ENCODE results near the gene BRMS1L. TPM values are rescaled to one million over a fixed set of nuclear protein-coding genes. Genes with fewer than 3 reads are reported as not detected.
"Not testable (repeated sequence)": the region's sequence is repeated elsewhere in the genome, so short reads cannot be mapped to it uniquely, and the experiment has no call there.

The BRMS1L gene
- total RNA-seq, 2 donors from 2014 or later: 5.5 to 10.2 TPM

DNA sequence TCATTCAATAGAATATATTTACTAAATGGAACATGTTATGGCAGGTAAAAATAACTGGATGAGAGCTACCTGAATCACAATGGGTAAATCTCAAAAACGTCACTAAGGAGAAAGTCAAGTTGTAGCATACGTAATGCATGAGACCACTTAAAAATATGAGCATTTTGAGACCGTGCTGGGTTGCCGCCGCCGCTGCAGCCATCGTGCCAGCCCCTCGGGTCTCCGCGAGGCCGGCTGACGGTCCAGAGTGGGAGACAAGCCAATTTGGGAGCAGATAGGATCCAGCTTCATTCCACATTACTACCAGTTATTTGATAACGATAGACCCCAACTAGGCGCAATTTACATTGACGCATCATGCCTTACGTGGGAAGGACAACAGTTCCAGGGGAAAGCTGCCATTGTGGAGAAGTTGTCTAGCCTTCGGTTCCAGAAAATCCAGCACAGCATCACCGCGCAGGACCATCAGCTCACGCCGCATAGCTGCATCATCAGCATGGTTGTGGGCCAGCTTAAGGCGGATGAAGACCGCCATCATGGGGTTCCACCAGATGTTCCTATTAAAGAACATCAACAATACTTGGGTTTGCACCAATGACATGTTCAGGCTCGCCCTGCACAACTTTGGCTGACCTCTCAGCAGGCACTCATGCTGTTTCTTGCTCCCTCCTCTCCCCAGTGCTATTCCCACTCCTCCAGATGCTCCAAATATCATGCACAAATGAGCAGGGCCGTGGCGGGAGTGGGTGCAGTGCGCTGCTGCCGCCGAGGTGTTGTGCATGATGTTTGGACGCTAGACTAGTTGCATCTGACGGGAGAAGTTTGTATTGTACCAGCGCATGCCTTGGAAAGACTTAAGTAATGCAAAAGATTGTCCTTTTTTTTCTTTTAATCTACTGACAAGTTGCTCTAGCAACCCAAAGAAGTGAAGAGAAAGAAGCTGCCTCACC is 6.3 kb upstream of the BRMS1L start:
- Histone ChIP-seq H3K4me3 (no peak overlapping the region), H3K27me3 (no peaks in the 10 kb centered on the region), H3K9me3 (no peaks in the 10 kb centered on the region), H3K36me3 (no peaks in the 10 kb centered on the region), H3K27ac (no peak overlapping the region), H3K4me1 (no peaks in the 10 kb centered on the region)
- TF ChIP-seq, protein P1, sequence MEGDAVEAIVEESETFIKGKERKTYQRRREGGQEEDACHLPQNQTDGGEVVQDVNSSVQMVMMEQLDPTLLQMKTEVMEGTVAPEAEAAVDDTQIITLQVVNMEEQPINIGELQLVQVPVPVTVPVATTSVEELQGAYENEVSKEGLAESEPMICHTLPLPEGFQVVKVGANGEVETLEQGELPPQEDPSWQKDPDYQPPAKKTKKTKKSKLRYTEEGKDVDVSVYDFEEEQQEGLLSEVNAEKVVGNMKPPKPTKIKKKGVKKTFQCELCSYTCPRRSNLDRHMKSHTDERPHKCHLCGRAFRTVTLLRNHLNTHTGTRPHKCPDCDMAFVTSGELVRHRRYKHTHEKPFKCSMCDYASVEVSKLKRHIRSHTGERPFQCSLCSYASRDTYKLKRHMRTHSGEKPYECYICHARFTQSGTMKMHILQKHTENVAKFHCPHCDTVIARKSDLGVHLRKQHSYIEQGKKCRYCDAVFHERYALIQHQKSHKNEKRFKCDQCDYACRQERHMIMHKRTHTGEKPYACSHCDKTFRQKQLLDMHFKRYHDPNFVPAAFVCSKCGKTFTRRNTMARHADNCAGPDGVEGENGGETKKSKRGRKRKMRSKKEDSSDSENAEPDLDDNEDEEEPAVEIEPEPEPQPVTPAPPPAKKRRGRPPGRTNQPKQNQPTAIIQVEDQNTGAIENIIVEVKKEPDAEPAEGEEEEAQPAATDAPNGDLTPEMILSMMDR (IDR thresholded peaks at IDR 0.05): no peak
- DNase-seq (ENCODE audit: low spot score): no peak

DNA sequence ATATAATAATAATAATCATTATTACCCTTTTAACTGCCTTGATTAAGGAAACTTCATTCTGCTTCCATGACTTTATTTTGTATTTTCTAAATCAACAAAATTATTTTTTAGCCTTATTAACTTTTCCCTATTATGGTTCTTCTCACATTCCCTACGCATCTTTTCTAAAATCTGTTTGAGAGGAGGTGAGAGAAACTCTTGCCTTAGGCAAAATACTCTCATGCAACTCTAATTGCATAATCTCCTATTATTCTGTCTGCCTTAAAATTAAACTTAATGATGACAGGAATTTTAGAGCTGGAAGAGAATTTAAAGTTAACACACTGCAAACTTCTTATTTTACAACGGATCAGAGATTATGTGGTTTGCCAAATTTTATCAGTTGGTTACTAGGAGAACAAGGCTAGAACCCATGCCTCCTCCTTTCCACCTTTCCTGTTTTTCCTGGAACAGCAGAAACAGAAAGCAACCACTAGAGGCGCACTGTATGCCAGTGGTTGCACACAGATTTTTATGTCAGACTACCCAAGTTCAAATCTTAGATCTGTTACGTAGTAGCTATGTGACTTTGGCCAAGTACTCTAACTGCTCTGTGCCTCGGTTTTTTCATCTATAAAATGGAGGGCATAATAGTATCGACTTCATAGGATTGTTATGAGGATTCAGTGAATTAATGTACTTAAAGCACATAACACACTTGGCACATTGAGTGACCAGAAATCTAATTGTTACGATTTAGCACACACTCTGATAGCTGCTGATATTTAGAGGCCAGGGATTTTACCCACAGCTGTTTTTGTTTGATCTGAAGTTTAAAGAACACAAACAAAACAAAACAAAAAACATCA is 4.3 kb upstream of the BRMS1L start:
- H3K36me3 ChIP-seq: no peaks in the 10 kb centered on the region
- no peak for DNase-seq (ENCODE audit: low spot score)
- H3K4me1 ChIP-seq: peaks cover 0 to under 1% of the 10 kb centered on the region in 2 donors
- no peak overlapping the region for H3K4me3 ChIP-seq
- H3K9me3 ChIP-seq: no peaks in the 10 kb centered on the region
- no peak overlapping the region for H3K27ac ChIP-seq
- TF ChIP-seq, protein P1 (IDR thresholded peaks at IDR 0.05): peak; percentile 62 to 70
- no peaks in the 10 kb centered on the region for H3K27me3 ChIP-seq

DNA sequence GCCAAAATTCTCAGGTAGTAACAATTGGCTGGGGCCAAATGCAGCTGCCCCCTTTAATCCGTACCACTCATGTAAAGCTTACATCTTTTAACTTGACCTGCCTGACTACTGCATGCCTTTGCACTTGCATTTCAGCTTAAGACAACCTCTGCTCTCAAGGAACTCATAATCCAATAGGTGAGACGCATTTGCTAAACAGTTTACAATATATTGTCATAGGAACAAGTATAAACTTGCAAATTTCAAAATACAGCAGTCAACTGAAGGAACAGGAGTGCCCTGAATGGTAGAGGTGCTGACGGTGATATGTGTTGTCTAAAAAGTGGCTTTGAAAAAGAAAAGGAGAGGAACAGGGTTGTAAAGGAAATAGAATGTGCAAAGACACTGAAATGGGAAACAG is 3.6 kb upstream of the BRMS1L start:
- no peak for DNase-seq (ENCODE audit: low spot score)
- Histone ChIP-seq H3K4me3 (no peak overlapping the region), H3K36me3 (no peaks in the 10 kb centered on the region), H3K9me3 (no peaks in the 10 kb centered on the region), H3K4me1 (peaks cover 0 to 7% of the 10 kb centered on the region in 2 donors), H3K27me3 (no peaks in the 10 kb centered on the region), H3K27ac (no peak overlapping the region)
- TF ChIP-seq, protein P1 (IDR thresholded peaks at IDR 0.05): no peak

DNA sequence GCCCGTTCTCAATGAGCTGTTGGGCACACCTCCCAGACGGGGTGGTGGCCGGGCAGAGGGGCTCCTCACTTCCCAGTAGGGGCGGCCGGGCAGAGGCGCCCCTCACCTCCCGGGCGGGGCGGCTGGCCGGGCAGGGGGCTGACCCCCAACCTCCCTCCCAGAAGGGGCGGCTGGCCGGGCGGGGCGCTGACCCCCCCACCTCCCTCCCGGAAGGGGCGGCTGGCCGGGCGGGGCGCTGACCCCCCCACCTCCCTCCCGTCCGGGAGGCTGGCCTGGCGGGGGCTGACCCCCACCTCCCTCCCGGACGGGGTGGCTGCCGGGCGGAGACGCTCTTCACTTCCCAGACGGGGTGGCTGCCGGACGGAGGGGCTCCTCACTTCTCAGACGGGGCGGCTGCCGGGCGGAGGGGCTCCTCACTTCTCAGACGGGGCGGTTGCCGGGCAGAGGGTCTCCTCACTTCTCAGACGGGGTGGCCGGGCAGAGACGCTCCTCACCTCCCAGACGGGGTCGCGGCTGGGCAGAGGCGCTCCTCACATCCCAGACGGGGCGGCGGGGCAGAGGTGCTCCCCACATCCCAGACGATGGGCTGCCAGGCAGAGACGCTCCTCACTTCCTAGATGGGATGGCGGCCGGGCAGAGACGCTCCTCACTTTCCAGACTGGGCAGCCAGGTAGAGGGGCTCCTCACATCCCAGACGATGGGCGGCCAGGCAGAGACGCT is 1.5 kb upstream of the BRMS1L start:
- Histone ChIP-seq H3K4me3 (peak overlapping the region in 1 of 2 donors; percentile 74), H3K4me1 (peaks cover 0 to 10% of the 10 kb centered on the region in 2 donors)
- DNase-seq (ENCODE audit: low spot score); H3K27me3 ChIP-seq; H3K27ac ChIP-seq; H3K9me3 ChIP-seq; H3K36me3 ChIP-seq: not testable (repeated sequence)

DNA sequence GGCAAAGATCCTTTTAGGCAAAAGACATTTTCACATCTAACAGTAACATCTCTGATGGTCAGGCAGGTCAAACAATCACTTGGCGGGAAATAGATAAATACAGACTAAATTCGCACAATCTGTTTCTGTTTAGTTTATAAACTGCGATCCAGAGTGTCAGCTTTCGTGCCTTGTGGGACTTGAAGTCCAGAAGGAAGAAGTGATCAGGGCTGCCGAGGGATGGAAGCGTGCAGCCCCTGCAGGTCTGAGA is 245 bp upstream of the BRMS1L start:
- Histone ChIP-seq H3K27ac (peak overlapping the region; percentile 93 to 98), H3K4me3 (peak overlapping the region; percentile 59 to 74), H3K4me1 (peaks cover 0 to 10% of the 10 kb centered on the region in 2 donors), H3K36me3 (no peaks in the 10 kb centered on the region), H3K27me3 (no peaks in the 10 kb centered on the region), H3K9me3 (no peaks in the 10 kb centered on the region)
- TF ChIP-seq, protein P1 (IDR thresholded peaks at IDR 0.05): no peak
- DNase-seq (ENCODE audit: low spot score): no peak

Measured in right atrium auricular region (tissue), 2 donors.